GM19455 (cell line): ENCODE results near the gene SEMA3D.

Source experiments
- ATAC-seq: cut with Tn5 transposase; IDR thresholded peaks from one replicate; pipeline ENCODE4 v1.9.1; 2021; ENCODE audit not compliant: unreplicated experiment

Gene SEMA3D

GRCh38 chr7:85126383-85126782, 60.5 kb downstream of the SEMA3D start:
- no peak for ATAC-seq

DNA sequence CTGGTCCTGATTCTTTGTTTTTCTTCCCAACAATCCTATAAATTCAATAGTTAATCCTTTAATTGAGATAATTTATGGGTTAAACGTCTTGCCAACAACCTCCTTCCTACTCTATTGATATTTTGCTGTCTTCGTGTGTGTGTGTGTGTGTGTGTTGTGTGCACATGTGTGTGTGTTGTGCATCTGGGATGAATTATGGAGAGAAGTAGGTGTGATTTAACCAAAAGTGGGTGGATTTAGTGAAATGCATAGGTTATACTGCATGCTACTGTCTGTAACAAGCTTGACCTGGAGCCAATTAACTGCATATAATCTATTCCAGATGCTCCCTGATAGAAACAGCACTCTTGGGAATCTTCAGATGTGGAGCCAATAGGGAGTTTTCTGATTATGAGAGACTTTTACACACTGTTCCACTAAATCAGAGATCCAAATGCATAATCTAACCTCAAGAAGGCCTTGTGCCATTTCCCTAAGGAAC, 61.2 kb downstream of the SEMA3D start:
- ATAC-seq = no peak

- no peak for ATAC-seq
Measured at GRCh38 chr7:85125176-85125575, 61.7 kb downstream of the SEMA3D start.

DNA sequence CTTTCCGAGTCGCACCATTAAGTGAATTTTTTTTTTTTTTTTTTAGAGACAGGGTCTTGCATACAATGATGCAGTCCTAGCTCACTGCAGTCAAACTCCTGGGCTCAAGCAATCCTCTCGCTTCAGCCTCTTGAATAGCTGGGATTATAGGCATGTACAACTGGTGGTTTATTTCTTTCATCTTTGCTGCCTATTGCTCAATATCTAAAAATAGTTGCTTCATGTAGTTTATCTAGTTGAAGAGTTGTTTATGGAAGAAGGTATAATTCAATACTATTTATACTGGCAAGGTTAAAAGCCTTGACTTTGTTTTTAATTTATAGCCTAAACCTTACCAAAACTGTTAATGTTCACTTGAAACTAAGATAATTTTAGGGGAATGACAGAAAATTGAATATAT, 66.9 kb downstream of the SEMA3D start:
- no peak for ATAC-seq

GRCh38 chr7:85115862-85116261, 71.0 kb downstream of the SEMA3D start:
- no peak for ATAC-seq

GRCh38 chr7:85115006-85115405, 71.8 kb downstream of the SEMA3D start:
- ATAC-seq = no peak

GRCh38 chr7:85114342-85114741, 72.5 kb downstream of the SEMA3D start:
- no peak for ATAC-seq

- no peak for ATAC-seq
Measured at GRCh38 chr7:85111761-85112160, 75.1 kb downstream of the SEMA3D start.

DNA sequence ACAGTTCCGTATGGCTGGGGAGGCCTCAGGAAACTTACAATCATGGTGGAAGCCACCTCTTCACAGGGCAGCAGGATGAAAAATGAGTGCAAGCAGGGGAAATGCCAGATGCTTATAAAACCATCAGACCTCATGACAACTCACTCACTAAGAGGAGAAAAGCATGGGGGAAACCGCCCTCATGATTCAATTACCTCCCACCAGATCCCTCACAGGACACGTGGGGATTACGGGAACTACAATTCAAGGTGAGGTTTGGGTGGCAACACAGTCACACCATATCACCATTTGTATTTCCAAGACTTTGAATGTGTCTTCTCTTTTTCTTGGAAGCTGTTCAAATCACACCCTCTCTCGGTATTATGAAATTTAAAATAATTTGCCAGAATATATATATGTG, 80.1 kb downstream of the SEMA3D start:
- ATAC-seq = no peak

DNA sequence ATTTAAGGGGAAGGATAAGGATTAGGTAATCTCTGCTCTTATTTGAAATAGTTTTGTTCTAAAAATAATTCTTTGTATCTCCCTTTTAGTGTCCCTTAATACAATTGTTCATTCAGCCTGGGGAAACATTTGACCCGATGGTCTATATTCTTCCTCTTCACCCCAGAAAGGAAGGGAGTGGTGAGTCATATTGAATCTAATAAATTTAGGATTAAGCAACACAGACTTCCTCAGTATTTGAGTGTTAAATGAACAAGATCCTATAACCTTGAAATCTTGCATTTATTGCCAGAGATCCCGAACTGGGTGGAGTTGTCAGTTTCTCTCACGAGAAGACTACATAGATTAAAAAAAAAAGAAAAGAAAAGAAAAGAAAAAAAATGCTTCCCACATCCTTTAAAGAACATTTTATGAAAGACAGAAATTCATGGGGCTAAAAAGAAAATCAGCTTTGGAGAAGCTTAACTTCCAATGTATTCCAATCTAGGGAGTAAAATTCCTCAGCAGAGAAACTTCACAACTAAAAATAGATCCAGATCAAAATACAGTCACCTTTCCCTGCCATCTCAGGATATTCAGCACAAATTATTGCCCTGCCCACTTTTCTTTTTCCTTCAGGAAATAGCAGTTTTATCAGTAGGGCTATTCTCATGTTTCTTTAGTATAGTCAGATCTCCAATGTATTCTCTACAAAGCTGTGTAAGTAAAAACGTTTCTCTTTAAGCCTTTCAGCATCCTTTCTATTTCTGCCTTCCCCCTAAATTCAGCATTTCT, 82.2 kb downstream of the SEMA3D start:
- no peak for ATAC-seq

- no peak for ATAC-seq
Measured at GRCh38 chr7:85103962-85104361, 82.9 kb downstream of the SEMA3D start.

DNA sequence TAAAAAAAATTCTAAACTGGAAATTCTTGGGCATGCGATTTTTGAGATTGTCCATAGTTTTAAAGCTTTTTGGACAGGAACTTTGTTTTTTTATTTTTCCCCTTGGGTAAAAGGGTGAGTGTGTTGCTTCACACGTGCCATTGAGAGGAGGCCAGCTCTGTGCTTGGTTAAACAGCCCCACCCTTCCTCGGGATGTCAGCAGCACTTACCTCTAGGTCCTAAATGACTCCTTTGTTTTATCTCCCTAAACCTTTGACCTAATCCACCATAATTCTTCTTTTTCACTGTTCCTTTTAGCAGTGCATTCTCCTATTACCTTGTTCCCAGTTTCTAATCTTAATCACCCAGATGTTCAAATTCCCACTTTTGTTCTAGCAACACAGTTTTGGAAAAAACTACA, 83.5 kb downstream of the SEMA3D start:
- ATAC-seq = no peak

DNA sequence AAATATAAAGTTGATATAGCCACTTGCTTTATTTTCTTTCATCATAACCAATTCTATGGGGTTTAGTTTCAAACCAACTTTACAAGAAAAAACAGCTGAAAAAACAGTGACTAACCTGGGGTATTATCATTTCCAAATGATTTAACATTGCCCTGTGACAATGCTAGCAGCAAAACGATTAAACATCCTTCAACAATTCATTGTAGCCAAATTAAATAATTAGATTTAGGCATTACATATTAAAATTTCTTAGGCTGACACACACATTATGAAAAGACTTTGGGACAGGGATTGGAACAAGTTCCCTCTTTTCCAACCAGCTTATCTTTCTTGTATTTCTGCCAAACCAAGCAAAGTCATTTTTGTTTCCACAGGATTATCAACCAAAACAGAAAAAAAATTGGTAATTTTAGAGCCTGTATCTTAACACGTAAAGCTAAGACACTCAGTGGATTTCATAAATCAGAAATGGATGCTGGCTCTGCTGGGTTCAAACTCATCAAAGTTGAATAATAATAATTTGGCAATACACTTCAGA, 84.0 kb downstream of the SEMA3D start:
- ATAC-seq = no peak

DNA sequence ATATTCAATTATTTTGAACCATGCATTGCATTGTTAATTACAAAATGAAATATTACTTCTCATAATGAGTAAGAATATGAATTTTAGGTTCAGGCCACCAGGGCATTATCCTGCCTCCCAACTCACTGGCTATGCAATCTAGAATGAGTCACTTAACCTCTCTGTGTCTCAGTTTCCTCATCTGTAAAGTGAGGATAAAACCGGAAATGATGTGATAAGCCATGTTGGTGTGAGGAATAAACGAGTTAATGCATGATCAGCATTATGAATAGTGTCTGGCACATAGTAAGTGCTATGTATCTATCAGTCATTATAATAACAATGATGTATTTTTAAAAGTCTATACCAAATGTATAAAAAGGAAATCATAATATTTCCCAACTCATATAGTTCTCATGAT, 85.5 kb downstream of the SEMA3D start:
- ATAC-seq = no peak

GRCh38 chr7:85097844-85098243, 89.0 kb downstream of the SEMA3D start:
- no peak for ATAC-seq

DNA sequence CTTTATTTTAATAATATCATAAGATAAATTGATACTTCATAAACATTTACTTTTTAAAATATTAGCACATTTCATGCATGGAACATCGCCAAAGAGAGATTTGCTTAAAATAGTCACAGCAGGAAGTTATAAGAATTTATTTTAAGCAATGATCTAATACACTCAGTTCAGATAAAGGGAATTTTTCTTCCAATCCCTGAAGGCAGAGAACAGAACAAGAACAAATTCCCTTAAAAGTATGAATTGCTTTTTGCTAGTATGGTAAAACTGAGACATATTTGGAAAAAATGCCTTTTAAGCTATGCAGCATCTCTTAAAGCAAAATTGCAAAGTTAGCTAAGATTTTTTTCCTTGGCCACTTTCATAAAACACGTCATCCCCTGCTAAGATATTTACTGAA, 91.0 kb downstream of the SEMA3D start:
- no peak for ATAC-seq

DNA sequence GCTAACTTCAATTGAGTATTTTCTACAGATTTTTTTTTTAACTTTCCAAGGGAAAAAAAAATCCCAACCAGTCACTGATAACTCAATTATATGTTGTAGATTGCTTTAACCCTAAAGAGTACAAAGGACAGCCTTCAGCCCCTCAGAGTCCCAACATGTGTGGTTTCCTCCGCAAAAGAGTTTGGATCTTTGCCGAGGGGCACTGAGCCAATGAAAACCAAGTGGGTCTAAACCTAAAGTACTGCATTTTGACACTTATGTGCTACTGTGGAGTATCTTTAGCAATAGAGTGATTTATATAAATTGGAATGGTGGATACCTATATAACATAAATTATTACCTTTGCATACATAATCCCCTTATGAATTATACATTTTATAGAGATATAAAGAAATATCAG, 91.5 kb downstream of the SEMA3D start:
- ATAC-seq = no peak

DNA sequence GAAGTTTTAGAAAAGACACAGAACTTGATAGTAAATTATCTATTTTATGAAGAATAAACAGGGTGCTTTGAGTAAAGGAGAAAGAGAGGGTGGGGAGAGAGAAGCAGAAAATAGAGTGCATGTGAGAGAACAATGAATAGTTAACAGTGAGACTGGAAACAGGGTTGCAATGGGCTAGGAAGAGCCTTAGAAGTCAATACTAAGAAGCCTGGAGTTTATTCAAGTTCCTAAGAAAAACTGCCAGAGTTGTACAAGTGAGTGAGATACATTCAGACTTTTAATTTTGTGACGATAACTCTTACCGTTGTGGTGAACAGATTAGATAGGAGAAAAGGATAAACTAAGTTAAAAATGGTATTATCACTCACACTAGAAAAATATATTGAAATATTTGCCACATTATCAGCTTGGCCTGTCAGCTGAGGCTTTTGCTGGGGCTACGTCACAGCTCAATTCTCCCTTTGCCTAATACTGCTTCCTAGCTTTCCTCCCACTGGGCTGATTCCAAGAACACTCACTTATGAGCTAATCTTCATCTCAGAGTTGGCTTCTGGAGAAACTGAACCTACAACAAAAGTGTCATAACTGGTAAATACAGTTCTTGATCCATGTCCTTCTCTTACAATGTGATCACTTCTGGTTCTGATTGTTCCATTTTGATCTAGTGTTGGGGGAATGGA, 92.7 kb downstream of the SEMA3D start:
- no peak for ATAC-seq

GRCh38 chr7:85091565-85091928, 95.3 kb downstream of the SEMA3D start:
- ATAC-seq = no peak

- no peak for ATAC-seq
Measured at GRCh38 chr7:85090919-85091564, 95.8 kb downstream of the SEMA3D start.

DNA sequence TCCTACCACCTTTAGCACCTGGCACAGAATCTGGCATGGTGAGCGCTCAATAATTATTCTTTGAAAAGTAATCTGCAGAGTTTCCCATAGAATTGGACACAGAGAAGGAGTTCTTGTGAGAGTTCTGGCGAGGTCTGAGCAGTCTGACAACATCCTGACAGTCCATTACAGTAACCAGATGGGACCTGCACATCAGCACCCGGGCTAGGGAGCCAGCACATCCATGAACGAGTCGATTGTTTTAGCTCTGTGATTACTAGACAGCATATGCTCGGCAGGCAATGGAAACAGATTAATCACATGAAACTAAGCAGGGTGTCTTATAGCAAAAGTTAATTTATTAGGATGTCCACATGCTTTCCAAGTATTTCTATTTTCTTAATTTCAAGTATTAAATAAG, 96.7 kb downstream of the SEMA3D start:
- no peak for ATAC-seq

GRCh38 chr7:85081846-85082245, 105.0 kb downstream of the SEMA3D start:
- no peak for ATAC-seq
